A549 (cell line): Measurements from ENCODE around the gene ADNP2.
"Not testable (repeated sequence)": the region's sequence is repeated elsewhere in the genome, so short reads cannot be mapped to it uniquely, and the experiment has no call there.

Source experiments
- CHD2 ChIP-seq: fragments of 150-350 bp; IDR thresholded peaks from 2 replicates; pipeline ENCODE4 v1.6.1; 2014; ENCODE audit warnings: low read length; ENCODE audit not compliant: partially characterized antibody
- CTCF ChIP-seq: fragments of >200 bp; sonication (Bioruptor Twin); formaldehyde crosslinking; IDR thresholded peaks from 3 replicates; pipeline ENCODE4 v1.5.1; 2016
- EP300 ChIP-seq, 2 experiments: fragments of >200 bp; sonication (Bioruptor Twin); formaldehyde crosslinking; IDR thresholded peaks; 2 replicates in 1 of 2; 3 replicates in 1 of 2; pipeline ENCODE4 v1.6.1; 2016 to 2017
- ESRRA ChIP-seq: fragments of 150-350 bp; IDR thresholded peaks from 2 replicates; pipeline ENCODE4 v1.6.1; 2014; ENCODE audit warnings: mild to moderate bottlenecking, low read length, borderline replicate concordance
- GATA3 ChIP-seq: IDR thresholded peaks from 2 replicates; pipeline ENCODE4 v1.6.1; 2012; ENCODE audit warnings: borderline replicate concordance
- HDAC2 ChIP-seq: fragments of 200-600 bp; sonication (generic); IDR thresholded peaks from 2 replicates; pipeline ENCODE4 v1.6.1; 2016
- JUN ChIP-seq, 2 experiments: fragments of >200 bp; sonication (Bioruptor Twin); formaldehyde crosslinking; IDR thresholded peaks; 2 replicates in 1 of 2; 3 replicates in 1 of 2; pipeline ENCODE4 v1.6.1; 2016 to 2017
- MAZ ChIP-seq: fragments of 150-350 bp; IDR thresholded peaks from 2 replicates; pipeline ENCODE4 v1.6.1; 2014; ENCODE audit warnings: antibody characterized with exemption, low read depth, low read length, borderline replicate concordance
- NR3C1 ChIP-seq: fragments of >200 bp; sonication (Bioruptor Twin); formaldehyde crosslinking; IDR thresholded peaks from 3 replicates; pipeline ENCODE4 v1.6.1; 2017
- POLR2A ChIP-seq: IDR thresholded peaks from 2 replicates; pipeline ENCODE4 v1.6.1; 2012; ENCODE audit warnings: mild to moderate bottlenecking, low read length
- RNF2 ChIP-seq: fragments of 200-600 bp; sonication (generic); IDR thresholded peaks from 2 replicates; pipeline ENCODE4 v1.6.1; 2016; ENCODE audit warnings: low read depth, mild to moderate bottlenecking, antibody characterized with exemption, moderate library complexity, borderline replicate concordance
- ZFP36 ChIP-seq: fragments of 450-650 bp; IDR thresholded peaks from 2 replicates; pipeline ENCODE4 v1.6.1; 2014; ENCODE audit warnings: borderline replicate concordance; ENCODE audit not compliant: partially characterized antibody
- ZSCAN20 ChIP-seq: fragments of 250-450 bp; sonication (Bioruptor Pico); IDR thresholded peaks from 2 replicates; pipeline ENCODE4 v1.8.0; 2022; ENCODE audit warnings: mild to moderate bottlenecking, moderate library complexity

- not testable (repeated sequence) for TF ChIP-seq HDAC2; CTCF; MAZ; NR3C1; EP300 (IDR thresholded peaks at IDR 0.05); ZFP36; POLR2A; GATA3; ZSCAN20 (CRISPR knock-in tag); CHD2; RNF2; JUN (IDR thresholded peaks at IDR 0.05); ESRRA
Observed at GRCh38 chr18:80164727-80165355, 55.8 kb downstream of the ADNP2 start.
